ENCODE data around the gene AMER3.

DNA sequence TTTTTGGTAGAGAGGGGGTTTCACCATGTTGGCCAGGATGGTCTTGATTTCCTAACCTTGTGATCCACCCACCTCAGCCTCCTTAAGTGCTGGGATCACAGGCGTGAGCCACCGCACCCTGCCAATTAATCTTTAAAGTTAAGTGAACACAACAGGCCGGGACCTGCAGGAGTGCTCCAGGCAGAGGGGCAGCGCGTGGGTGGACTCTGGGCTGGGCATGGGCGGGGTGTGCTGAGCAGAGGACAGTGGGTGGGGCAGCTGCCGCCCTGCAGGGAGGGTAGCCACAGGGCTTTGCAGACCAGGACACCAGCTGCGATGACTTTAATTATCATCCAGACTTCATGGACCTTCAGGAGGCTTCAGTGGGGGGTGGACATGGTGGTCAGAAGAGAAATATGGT, 35.3 kb upstream of the AMER3 start:
- TF ChIP-seq POLR2AphosphoS5 (IDR thresholded peaks at IDR 0.05; ENCODE audit: low read depth, low read length) = no peak
- no peak for TF ChIP-seq FOXP2 (optimal IDR thresholded peaks at IDR 0.05; ENCODE audit: borderline replicate concordance, extremely low read depth, extremely low read length, insufficient read depth)
